Muscle layer of duodenum (tissue), 2 donors: ENCODE data around the gene C6orf15.

Experiments
- H3K27ac ChIP-seq: one replicate; pipeline ENCODE4 v1.7.0; 2013; ENCODE audit warnings: mild to moderate bottlenecking, low read length
- H3K27me3 ChIP-seq: one replicate; pipeline ENCODE4 v1.7.0; 2013; ENCODE audit warnings: low read depth, mild to moderate bottlenecking, control low read depth, low read length
- H3K36me3 ChIP-seq, 2 donors: one replicate each; pipeline ENCODE4 v1.7.0; 2013; ENCODE audit warnings: low read length in 2 of 2, control low read depth in 1 of 2, mild to moderate bottlenecking in 1 of 2; ENCODE audit not compliant: insufficient read depth in 2 of 2, control insufficient read depth in 1 of 2
- H3K4me1 ChIP-seq, 2 donors: one replicate each; pipeline ENCODE4 v1.7.0; 2013; ENCODE audit warnings: low read length in 2 of 2, mild to moderate bottlenecking in 2 of 2, control low read depth in 1 of 2, moderate library complexity in 1 of 2; ENCODE audit not compliant: insufficient read depth in 2 of 2, control insufficient read depth in 1 of 2
- H3K4me3 ChIP-seq, 2 donors: one replicate each; pipeline ENCODE4 v1.7.0; 2013; ENCODE audit warnings: low read length in 2 of 2, low read depth in 1 of 2, mild to moderate bottlenecking in 1 of 2
- H3K9me3 ChIP-seq, 2 donors: one replicate each; pipeline ENCODE4 v1.7.0; 2013; ENCODE audit warnings: low read length in 2 of 2, control low read depth in 1 of 2, mild to moderate bottlenecking in 1 of 2; ENCODE audit not compliant: control insufficient read depth in 1 of 2
- donor health status: healthy.

The C6orf15 gene

DNA sequence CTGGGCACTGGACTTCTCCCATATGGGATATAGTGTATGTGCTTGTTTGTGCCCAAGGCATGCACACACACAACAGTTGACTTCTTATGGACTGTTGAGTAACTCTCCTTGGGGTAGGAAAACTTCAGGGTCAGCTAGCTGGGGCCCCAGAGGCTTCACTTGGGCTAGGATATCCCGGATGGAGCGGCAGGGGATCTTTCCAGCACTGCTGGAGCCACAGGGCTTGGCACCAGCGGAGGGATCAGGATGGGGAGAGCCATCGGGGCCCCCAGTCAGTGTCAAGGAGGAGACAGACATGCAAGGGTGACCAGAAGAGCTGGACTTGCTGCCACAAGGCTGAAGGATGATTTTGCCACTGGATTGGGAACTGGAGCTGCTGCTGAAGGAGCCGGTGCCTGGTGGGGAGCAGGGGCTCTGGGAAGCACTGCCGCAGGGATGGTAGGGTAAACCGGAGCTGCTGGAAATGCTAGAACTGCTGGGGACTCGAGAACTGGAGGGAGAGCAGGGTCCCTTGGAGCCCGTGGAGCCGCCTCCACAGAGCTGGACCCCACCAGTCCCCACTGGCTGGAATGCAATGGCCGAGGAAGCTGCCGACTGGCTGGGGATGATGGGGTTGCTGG, 3.7 kb upstream of the C6orf15 start:
- H3K36me3 ChIP-seq: no peaks in the 10 kb centered on the region
- H3K9me3 ChIP-seq: no peaks in the 10 kb centered on the region
- peaks cover 13 to 26% of the 10 kb centered on the region in 2 donors for H3K4me1 ChIP-seq
- H3K4me3 ChIP-seq: no peak overlapping the region
- no peaks in the 10 kb centered on the region for H3K27me3 ChIP-seq
- H3K27ac ChIP-seq: no peak overlapping the region

DNA sequence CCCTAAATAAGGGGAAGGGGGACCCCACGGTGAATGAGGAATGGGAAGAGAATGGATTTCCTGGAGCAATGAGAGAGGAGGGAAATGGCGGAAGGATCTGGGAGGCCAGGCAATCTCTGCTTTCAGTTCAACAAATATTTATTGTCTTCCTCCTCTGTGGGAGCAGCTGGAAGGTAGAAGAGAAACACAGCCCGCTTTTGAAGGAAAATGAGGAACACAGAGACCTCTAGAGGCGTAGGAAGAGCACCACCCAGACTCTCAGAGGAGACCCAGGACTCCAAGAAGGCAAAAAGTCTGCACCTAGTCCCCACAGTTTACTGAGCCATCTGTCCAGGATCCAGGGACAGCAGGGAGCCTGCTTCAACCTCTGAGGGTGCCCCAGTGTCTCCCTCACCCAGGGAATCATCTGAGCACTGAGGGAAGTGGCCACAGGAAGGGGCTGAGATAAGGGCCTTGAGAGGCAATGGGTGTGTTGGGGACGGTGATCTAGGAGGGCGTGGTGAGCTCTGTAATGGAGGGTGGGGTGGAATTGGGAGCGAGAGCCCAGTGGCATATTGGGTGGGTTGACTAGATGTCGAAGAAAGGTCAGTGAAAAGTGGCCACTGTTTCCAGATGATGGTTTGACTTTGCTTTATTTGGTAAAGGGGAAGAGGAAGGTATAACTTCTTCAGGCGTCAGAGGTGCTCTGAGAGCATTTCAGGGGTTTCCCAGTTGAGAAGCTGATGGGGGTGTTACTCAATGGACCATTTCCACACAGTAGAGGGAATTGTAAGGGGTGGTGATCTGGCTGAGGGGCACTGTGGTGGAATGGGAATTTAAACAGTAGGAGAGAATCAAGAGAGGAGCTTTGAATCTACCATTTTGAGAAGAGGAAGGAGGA, 2.8 kb upstream of the C6orf15 start:
- no peaks in the 10 kb centered on the region for H3K27me3 ChIP-seq
- H3K36me3 ChIP-seq: no peaks in the 10 kb centered on the region
- peak overlapping the region; percentile 32 to 60 for H3K4me3 ChIP-seq
- H3K4me1 ChIP-seq: peaks cover 13 to 26% of the 10 kb centered on the region in 2 donors
- peak overlapping the region; percentile 76 for H3K27ac ChIP-seq
- no peaks in the 10 kb centered on the region for H3K9me3 ChIP-seq

DNA sequence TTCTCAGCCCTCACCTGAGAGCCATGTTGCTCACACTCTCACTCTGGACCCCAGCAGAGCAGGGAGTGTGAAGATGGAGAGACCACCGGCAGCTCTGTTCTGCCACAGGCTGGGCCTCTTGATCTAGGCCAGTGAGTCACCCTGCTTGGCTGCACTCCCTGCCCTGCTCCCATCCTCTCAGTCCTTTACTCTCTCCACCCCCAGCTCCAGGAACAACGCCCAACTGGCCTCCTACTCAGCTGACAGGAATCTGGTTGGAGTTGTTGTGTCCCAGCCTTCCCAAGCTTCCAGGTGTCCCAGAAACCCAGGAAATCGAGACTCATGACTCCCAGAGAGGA, 2.1 kb upstream of the C6orf15 start, which contains the start of gene PSORS1C1:
Gene PSORS1C1 (plus strand): TSS at position 260 of the 338 bp plus-strand sequence. CDS start 14,833 bp downstream, outside the sequence.
- peak within 1 kb of the TSS; percentile 32 to 60 for H3K4me3 ChIP-seq
- H3K27me3 ChIP-seq: no peaks in the 10 kb centered on the region

DNA sequence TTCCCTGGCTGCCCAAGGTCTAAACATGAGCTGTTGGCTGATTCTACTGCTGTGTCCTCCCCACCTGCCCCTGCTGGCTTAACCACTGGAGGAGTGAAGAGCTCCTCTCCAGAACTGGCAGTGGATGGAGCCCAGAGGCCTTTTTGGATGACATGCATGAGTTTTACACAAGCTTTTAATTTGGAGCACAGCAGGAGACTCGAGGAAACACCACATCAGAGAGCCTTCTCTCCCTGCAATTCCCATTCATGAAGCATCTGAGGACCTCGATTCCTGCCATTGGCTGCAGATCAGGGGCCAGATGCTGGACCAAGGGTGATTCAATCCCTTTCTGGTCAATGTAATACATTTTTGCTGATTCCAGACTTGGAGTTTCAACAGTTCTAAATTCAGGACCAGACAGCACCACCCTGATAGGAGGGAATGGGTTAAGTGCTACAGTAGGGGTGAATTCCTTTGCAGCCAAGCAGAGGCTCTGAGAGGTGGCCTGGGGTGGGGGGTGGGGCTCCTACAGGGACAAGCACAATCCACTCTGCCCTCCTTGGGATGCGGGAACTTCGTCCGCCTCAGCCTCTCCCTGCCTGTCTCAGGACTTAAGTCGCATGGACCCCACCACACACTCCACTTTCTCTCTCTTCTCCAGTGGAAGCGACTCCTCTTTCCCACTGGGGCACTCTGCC, 1.6 kb upstream of the C6orf15 start:
- no peaks in the 10 kb centered on the region for H3K9me3 ChIP-seq
- H3K27me3 ChIP-seq: no peaks in the 10 kb centered on the region
- no peak overlapping the region for H3K4me3 ChIP-seq
- no peaks in the 10 kb centered on the region for H3K36me3 ChIP-seq
- H3K4me1 ChIP-seq: peaks cover 13 to 26% of the 10 kb centered on the region in 2 donors
- no peak overlapping the region for H3K27ac ChIP-seq

More for the DNA sequence above, 2.1 kb upstream of the C6orf15 start, which contains the start of gene PSORS1C1:
- H3K9me3 ChIP-seq: no peaks in the 10 kb centered on the region
- H3K4me1 ChIP-seq: peaks cover 13 to 26% of the 10 kb centered on the region in 2 donors
- H3K36me3 ChIP-seq: no peaks in the 10 kb centered on the region
- peak within 1 kb of the TSS; percentile 76 for H3K27ac ChIP-seq

DNA sequence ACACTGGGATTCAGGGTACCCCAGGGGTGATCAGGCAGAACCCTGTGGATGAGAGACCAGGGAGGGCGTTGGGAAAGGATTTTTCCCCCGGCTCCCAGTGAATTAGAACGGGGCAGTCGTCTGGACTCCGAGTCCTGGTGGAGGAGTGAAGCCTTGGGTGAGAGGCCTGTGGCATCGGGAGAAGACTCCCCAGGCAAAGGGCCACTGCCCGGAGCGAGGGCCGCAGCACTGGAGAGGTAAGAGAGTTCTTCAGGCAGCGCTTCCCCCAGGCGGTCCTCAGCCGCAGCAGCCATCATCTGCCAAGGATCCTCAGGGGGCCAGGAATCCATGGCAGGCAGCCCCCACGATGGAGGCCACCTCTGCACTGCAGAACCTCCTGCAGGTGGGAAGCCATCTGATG, 663 bp downstream of the C6orf15 start:
- no peak overlapping the region for H3K27ac ChIP-seq
- H3K4me3 ChIP-seq: no peak overlapping the region
- no peaks in the 10 kb centered on the region for H3K27me3 ChIP-seq
- no peaks in the 10 kb centered on the region for H3K9me3 ChIP-seq
- H3K36me3 ChIP-seq: no peaks in the 10 kb centered on the region
- H3K4me1 ChIP-seq: peaks cover 13 to 22% of the 10 kb centered on the region in 2 donors

DNA sequence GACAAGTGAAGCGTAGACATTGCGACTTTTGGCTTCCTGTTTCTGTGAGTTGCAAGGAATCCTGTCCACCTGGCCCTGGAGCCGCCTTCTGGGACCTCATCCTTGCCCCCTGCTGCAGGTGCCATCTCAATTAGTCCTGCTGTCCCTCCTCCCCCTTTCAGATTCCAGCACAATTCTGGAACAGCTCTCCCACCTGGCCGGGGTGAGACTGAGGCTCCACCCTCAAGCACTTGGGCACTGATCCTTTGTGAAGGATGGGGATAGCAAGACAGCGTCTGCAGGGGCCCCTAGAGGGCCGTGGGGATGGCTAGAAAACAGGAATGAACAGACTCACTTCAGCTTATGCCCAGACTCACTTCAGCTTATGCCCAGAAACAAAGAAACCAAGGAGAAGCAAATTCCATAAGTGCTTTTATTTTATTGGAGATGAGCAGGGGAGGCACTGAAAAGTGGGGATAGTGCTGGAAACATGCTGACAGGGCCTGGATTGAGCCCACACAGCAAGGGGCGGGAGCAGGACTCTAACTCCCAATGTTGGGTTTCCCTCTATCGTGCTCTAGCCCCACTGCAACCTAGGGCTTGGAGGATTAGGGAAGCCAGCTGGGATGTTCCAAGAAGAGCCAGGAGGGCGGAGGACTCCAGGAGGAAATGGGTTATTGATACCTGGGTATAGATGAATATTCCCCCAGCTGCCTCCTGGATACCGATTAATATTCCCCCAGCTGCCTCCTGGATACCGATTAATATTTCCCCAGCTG, 1.4 kb downstream of the C6orf15 start:
- H3K36me3 ChIP-seq: no peaks in the 10 kb centered on the region
- no peaks in the 10 kb centered on the region for H3K27me3 ChIP-seq
- no peak overlapping the region for H3K4me3 ChIP-seq
- H3K9me3 ChIP-seq: no peaks in the 10 kb centered on the region
- no peak overlapping the region for H3K27ac ChIP-seq
- peaks cover 13 to 20% of the 10 kb centered on the region in 2 donors for H3K4me1 ChIP-seq

DNA sequence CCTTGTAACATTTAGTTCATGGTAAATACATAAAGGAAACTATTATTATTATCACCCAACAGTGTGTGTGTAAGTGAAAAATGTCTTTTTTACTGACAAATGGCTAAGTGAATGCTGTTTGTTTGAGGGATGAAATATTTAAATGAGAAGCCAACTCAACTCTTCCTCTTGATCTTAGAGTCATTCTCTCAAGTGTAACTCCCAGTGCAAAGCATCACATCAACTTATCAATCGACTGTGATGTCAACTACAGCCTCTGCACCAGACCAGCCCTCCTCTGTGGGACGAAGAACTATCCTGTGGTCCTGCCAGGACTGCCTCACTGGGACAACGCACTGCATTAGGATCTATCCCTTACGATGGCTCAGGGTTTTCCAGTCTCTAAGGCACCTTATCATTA, 5.3 kb downstream of the C6orf15 start:
- no peaks in the 10 kb centered on the region for H3K27me3 ChIP-seq
- H3K27ac ChIP-seq: no peak overlapping the region
- H3K9me3 ChIP-seq: no peaks in the 10 kb centered on the region
- no peaks in the 10 kb centered on the region for H3K4me1 ChIP-seq
- no peak overlapping the region for H3K4me3 ChIP-seq
- H3K36me3 ChIP-seq: no peaks in the 10 kb centered on the region

DNA sequence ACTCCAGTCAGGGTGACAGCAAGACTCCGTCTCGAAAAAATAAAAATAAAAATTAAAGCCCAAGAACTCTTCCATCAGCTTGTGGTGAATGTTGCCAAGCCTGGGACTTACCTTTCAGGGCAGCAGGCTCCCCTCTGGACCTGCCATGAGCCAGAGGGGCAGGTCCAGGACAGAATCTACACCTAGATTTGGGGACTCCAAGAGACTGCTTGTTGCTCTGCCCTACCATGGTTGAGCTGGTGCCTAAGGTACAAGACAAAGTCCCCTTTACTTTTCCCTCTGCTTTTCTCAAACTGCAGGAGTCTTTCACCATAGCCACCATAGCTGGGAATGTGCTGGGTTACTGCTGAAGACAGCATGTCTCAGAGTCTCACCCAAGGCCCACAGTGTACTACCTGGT, 9.2 kb downstream of the C6orf15 start:
- Histone ChIP-seq H3K4me3 (no peak overlapping the region), H3K27ac (no peak overlapping the region), H3K9me3 (no peaks in the 10 kb centered on the region), H3K27me3 (no peaks in the 10 kb centered on the region), H3K4me1 (no peaks in the 10 kb centered on the region), H3K36me3 (no peaks in the 10 kb centered on the region)

DNA sequence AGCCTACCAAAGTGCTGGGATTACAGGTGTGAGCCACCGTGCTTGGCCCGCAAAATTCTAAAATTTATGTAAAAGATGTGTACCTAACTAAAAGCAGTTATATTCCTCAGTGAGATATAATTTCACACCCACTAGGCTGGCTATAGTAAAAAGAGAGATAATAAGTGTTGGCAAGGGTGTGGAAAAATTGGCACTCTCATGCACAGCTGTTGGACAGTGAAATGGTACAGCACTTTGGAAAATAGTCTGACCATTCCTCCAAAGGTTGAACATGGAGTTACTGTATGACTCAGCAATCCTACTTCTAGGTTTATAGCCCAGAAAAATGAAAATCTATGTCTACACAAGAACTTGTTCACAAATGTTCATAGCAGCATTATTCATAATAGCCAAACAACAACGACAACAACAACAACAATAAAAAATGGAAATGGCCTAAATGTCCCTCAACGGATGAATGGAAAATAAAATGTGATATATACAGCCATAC, 13.9 kb downstream of the C6orf15 start:
- no peaks in the 10 kb centered on the region for H3K9me3 ChIP-seq
- H3K27ac ChIP-seq: no peak overlapping the region
- no peaks in the 10 kb centered on the region for H3K36me3 ChIP-seq
- H3K4me3 ChIP-seq: no peak overlapping the region
- no peaks in the 10 kb centered on the region for H3K4me1 ChIP-seq
- H3K27me3 ChIP-seq: no peaks in the 10 kb centered on the region

DNA sequence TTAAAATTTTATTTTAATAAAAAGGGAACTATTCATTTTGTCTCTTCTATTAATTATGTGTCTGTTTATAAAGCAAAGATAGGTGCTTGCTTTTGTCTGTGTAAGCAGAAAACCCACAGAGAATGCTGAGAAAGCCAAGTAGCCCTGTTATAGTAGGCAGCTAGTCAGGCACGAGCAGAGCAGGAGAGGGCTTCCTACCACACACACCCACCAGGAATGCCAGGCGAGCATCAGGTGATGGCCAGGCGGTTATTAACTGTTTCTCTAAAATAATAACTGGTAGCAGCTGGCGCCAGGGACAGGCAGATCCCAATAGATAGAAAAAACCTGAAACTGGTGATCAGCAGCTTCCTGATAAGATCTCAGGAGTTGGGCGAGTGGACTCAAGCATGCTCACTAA, 15.7 kb downstream of the C6orf15 start:
- H3K27ac ChIP-seq: no peak overlapping the region
- no peaks in the 10 kb centered on the region for H3K36me3 ChIP-seq
- H3K4me1 ChIP-seq: no peaks in the 10 kb centered on the region
- H3K27me3 ChIP-seq: no peaks in the 10 kb centered on the region
- H3K4me3 ChIP-seq: no peak overlapping the region
- H3K9me3 ChIP-seq: no peaks in the 10 kb centered on the region
